Osteoblast (primary cell): ENCODE data around the gene RAI1. TPM values are rescaled to one million over a fixed set of nuclear protein-coding genes. Genes with fewer than 3 reads are reported as not detected.
A peak's percentile ranks its signal among the peaks of the same experiment; 100 is the strongest.

Source experiments
- DNase-seq: peaks from one replicate; pipeline ENCODE4 v3.0.0; 2011; ENCODE audit warnings: low spot score, mixed read lengths; ENCODE audit not compliant: insufficient read length; ENCODE audit errors: missing footprints
- H2AFZ ChIP-seq: 2 replicates; pipeline ENCODE4 v1.6.0; 2011; ENCODE audit warnings: mild to moderate bottlenecking, low read length
- H3K27ac ChIP-seq: 2 replicates; pipeline ENCODE4 v1.5.1; 2011; ENCODE audit warnings: mild to moderate bottlenecking, low read depth, low read length, moderate library complexity
- H3K27me3 ChIP-seq: 2 replicates; pipeline ENCODE4 v1.6.0; 2012; ENCODE audit warnings: mild to moderate bottlenecking, control low read depth, inconsistent platforms, low read length, moderate library complexity; ENCODE audit not compliant: insufficient read depth
- H3K36me3 ChIP-seq: 2 replicates; pipeline ENCODE4 v1.5.1; 2011; ENCODE audit warnings: mild to moderate bottlenecking, low read length, control low read depth, moderate library complexity; ENCODE audit not compliant: insufficient read depth
- H3K4me1 ChIP-seq: 2 replicates; pipeline ENCODE4 v1.5.1; 2011; ENCODE audit warnings: mild to moderate bottlenecking, low read length, control low read depth, moderate library complexity; ENCODE audit not compliant: insufficient read depth
- H3K4me2 ChIP-seq: 2 replicates; pipeline ENCODE4 v1.6.0; 2011; ENCODE audit warnings: mild to moderate bottlenecking, low read length; ENCODE audit not compliant: insufficient read depth
- H3K4me3 ChIP-seq: fragments of 200-600 bp; sonication (generic); 3 replicates; pipeline ENCODE4 v1.5.1; 2012; ENCODE audit warnings: mild to moderate bottlenecking, low read length, inconsistent platforms; ENCODE audit not compliant: insufficient read depth
- H3K79me2 ChIP-seq: 2 replicates; pipeline ENCODE4 v1.6.0; 2012; ENCODE audit warnings: mild to moderate bottlenecking, low read length, control low read depth, inconsistent platforms; ENCODE audit not compliant: insufficient read depth
- H3K9me3 ChIP-seq: 2 replicates; pipeline ENCODE4 v1.5.1; 2011; ENCODE audit warnings: low read depth, low read length, control low read depth
- H4K20me1 ChIP-seq: 2 replicates; pipeline ENCODE4 v1.6.0; 2012; ENCODE audit warnings: mild to moderate bottlenecking, low read length, control low read depth; ENCODE audit not compliant: insufficient read depth
- total RNA-seq: library from RNA; depleted of rRNA; stranded (reverse); fragments of >200 nt; gene quantifications from 2 replicates; pipeline ENCODE4 v1.2.3, GENCODE V29; 2012
- TF ChIP-seq, protein P1 (sequence below): IDR thresholded peaks from 2 replicates; pipeline ENCODE4 v1.5.1; 2011; ENCODE audit warnings: mild to moderate bottlenecking, low read depth, low read length, moderate library complexity; ENCODE audit errors: extremely low read depth

RAI1 gene
- total RNA-seq, 1 donor, result 15.6 TPM

DNA sequence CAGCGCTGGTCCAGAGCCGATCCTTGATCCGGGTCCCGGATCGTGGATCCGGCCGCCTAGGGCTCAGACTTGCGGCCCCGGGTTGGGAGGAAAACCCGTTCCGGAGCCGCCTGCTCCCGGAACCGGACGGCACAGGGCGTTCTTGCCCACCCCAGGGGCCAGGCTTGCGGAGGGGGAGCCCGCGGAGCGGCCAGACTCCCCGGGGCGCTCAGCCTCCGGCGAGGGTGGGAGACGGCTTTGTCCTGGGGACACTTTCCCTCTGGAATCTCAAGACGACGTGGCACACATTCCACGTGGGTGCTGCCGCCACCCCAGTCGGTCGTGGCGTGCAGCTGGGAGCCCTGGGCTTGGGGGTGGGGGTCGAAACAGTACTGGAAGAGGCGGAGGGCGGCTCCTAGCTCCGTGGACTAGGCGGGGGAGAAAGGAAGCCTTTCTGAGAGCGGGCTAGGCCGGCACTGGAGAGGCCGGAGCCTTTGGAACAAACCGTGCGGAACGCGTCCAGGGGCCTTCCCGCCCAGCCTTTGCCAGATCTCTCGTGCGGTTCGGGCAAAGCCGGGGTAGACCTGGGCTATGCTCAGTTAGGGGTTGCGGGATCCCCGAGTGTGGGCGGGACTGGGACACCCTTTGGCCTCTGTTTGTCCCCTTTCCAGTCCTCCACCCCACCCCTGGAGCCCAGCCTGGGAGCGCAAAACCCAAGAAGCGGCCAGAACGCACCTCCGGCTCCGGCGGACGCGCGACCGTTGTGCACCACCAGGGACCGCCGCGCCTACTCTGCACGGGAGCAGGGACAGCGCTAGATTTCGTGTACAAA lies 129.0 kb downstream of the RAI1 start:
- H3K79me2 ChIP-seq, result no peaks in the 10 kb centered on the region
- no peaks in the 10 kb centered on the region for H3K9me3 ChIP-seq
- H2AFZ ChIP-seq, result no peak overlapping the region
- DNase-seq, result peak; percentile 96
- H3K4me2 ChIP-seq, result no peak overlapping the region
- no peaks in the 10 kb centered on the region for H3K4me1 ChIP-seq
- TF ChIP-seq, protein P1, sequence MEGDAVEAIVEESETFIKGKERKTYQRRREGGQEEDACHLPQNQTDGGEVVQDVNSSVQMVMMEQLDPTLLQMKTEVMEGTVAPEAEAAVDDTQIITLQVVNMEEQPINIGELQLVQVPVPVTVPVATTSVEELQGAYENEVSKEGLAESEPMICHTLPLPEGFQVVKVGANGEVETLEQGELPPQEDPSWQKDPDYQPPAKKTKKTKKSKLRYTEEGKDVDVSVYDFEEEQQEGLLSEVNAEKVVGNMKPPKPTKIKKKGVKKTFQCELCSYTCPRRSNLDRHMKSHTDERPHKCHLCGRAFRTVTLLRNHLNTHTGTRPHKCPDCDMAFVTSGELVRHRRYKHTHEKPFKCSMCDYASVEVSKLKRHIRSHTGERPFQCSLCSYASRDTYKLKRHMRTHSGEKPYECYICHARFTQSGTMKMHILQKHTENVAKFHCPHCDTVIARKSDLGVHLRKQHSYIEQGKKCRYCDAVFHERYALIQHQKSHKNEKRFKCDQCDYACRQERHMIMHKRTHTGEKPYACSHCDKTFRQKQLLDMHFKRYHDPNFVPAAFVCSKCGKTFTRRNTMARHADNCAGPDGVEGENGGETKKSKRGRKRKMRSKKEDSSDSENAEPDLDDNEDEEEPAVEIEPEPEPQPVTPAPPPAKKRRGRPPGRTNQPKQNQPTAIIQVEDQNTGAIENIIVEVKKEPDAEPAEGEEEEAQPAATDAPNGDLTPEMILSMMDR, result no peak
- H3K27me3 ChIP-seq, result no peaks in the 10 kb centered on the region
- H3K4me3 ChIP-seq, result no peak overlapping the region
- H4K20me1 ChIP-seq, result peaks cover 11% of the 10 kb centered on the region
- no peak overlapping the region for H3K27ac ChIP-seq
- peaks cover 27% of the 10 kb centered on the region for H3K36me3 ChIP-seq

DNA sequence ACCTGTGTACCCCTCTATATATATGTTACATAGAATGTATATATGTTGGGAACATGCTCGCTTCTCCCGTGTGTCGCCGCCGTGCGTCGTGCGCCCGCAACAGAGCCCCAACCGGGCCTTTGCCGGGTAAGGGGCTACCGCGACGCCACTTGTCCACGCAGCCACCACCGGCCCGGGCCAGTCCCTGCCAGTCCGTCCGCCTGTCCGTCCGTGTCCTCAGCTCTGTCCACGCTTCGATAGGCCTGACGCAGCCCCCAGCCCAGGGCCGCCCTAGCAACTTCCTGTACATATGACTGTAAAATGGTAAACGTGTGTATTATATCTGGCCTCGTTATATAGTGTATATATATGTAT lies 129.6 kb downstream of the RAI1 start:
- Histone ChIP-seq H3K36me3 (peaks cover 23% of the 10 kb centered on the region), H3K9me3 (no peaks in the 10 kb centered on the region), H3K4me1 (no peaks in the 10 kb centered on the region), H3K4me3 (no peak overlapping the region), H3K27ac (no peak overlapping the region), H3K4me2 (no peak overlapping the region), H3K27me3 (no peaks in the 10 kb centered on the region), H2AFZ (no peak overlapping the region), H3K79me2 (no peaks in the 10 kb centered on the region), H4K20me1 (peaks cover 11% of the 10 kb centered on the region)
- TF ChIP-seq, protein P1, result no peak
- DNase-seq, result peak; percentile 87

DNA sequence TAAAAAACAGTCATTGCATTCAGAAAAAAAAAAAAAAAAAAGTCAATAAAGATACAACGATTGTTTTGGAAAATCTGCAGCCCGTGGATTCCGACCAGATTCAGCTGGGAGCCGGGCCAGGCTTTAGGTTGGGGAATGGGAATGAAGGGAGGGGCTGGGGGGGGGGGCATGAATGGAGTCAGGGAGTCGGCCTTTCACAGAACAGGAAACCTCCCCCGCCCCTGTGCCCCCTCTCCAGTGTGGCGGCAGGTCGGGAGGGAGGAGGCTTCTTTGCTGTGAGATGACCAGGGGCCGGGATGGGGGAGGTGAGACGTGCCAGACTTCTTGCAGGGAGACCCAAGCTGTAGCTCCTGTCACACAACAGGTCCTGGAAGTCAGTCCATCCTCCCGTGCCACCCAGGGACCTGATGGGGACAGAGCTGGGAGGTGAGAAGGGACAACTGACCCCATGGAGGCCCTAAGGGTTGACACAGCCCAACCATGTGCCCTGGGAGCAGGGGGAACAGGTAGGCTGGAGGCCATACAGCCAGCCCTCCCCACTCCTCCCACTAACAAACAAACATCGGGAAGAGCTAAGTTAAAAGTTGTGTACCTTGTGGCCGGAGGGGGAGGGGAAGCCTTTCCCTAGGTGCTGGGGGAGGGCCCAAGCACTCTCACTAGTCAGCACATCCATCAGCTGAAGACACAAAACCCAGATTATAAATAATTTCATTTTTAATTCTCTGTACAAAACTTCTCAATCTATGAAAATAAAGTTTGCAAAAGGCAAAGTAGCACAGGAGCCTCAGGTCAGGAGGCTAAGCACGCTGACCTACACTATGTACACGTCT lies 130.3 kb downstream of the RAI1 start:
- no peak overlapping the region for H3K4me2 ChIP-seq

More for the DNA sequence above, 130.3 kb downstream of the RAI1 start:
- Histone ChIP-seq H3K4me3 (no peak overlapping the region), H2AFZ (no peak overlapping the region), H3K79me2 (no peaks in the 10 kb centered on the region), H3K4me1 (no peaks in the 10 kb centered on the region), H3K27me3 (no peaks in the 10 kb centered on the region), H3K27ac (no peak overlapping the region), H3K9me3 (no peaks in the 10 kb centered on the region), H4K20me1 (peaks cover 11% of the 10 kb centered on the region), H3K36me3 (peaks cover 21% of the 10 kb centered on the region)
- DNase-seq, result peak; percentile 95
- TF ChIP-seq, protein P1, result no peak
